Kidney (tissue), 14 donors: ENCODE results near the gene IDUA. TPM values are rescaled to one million over a fixed set of nuclear protein-coding genes. Genes with fewer than 3 reads are reported as not detected.
"Not testable (repeated sequence)": the region's sequence is repeated elsewhere in the genome, so short reads cannot be mapped to it uniquely, and the experiment has no call there.

Experiments
- DNase-seq, 5 donors: peaks; one replicate each; pipeline ENCODE4 v3.0.0-alpha.2; 2013 to 2020
- FAIRE-seq: peaks from 2 replicates; lab custom pipeline; 2012; peaks lifted over from hg19 to GRCh38; lab: Jason Lieb, UNC
- H3K27ac ChIP-seq, 2 donors: one replicate each; pipeline ENCODE4 v1.7.0; 2013; ENCODE audit warnings: low read depth in 2 of 2, low read length in 2 of 2, inconsistent platforms in 1 of 2
- H3K27me3 ChIP-seq: one replicate; pipeline ENCODE4 v1.7.1; 2013; ENCODE audit warnings: low read length, inconsistent platforms; ENCODE audit not compliant: control insufficient read depth, insufficient read depth
- H3K36me3 ChIP-seq, 3 donors: one replicate each; pipeline versions ENCODE4 v1.7.0 to v1.7.1; 2013; ENCODE audit warnings: low read length in 3 of 3, control low read depth in 1 of 3, inconsistent platforms in 1 of 3; ENCODE audit not compliant: insufficient read depth in 3 of 3, control insufficient read depth in 2 of 3
- H3K4me1 ChIP-seq, 3 donors: one replicate each; pipeline versions ENCODE4 v1.7.0 to v1.7.1; 2013; ENCODE audit warnings: low read length in 3 of 3, inconsistent platforms in 1 of 3, low read depth in 1 of 3; ENCODE audit not compliant: control insufficient read depth in 2 of 3, insufficient read depth in 2 of 3
- H3K4me3 ChIP-seq, 3 donors: one replicate each; pipeline versions ENCODE4 v1.7.0 to v1.8.1; 2013; ENCODE audit warnings: low read length in 3 of 3, control low read depth in 1 of 3, inconsistent platforms in 1 of 3
- H3K9ac ChIP-seq, 3 donors: one replicate each; pipeline versions ENCODE4 v1.7.0 to v1.7.1; 2013; ENCODE audit warnings: low read length in 3 of 3, control low read depth in 1 of 3, inconsistent platforms in 1 of 3
- H3K9me3 ChIP-seq, 3 donors: one replicate each; pipeline versions ENCODE4 v1.7.0 to v1.7.1; 2013; ENCODE audit warnings: low read length in 3 of 3, control low read depth in 1 of 3, inconsistent platforms in 1 of 3; ENCODE audit not compliant: control insufficient read depth in 2 of 3, insufficient read depth in 1 of 3
- intact Hi-C: fragments of 100-400 bp; cut with DNase I; formaldehyde crosslinking; loops from one replicate; pipeline ENCODE4 v1.11.1; 2022
- polyA plus RNA-seq: library from polyadenylated mRNA; stranded (reverse); fragments of 350-450 nt; fragmentation: Illumina TruSeq; extraction: RNeasy Lipid Tissue Mini Kit (QIAGEN cat#74804); gene quantifications from one replicate; pipeline ENCODE4 v1.2.3, GENCODE V29; 2014; ENCODE audit warnings: low read depth, low replicate concordance; ENCODE audit not compliant: insufficient read depth
- total RNA-seq: library from RNA; stranded (reverse); fragmentation: NEBNext Ultra II Directional; extraction: Animal tissue kit (Norgen Biotek cat#: 25700); gene quantifications from one replicate; pipeline ENCODE4 v1.2.1, GENCODE V29; 2021
- TF ChIP-seq, protein P1 (sequence below): IDR thresholded peaks from 3 replicates; pipeline ENCODE4 v1.5.1; 2012; ENCODE audit warnings: mild to moderate bottlenecking, moderate library complexity, borderline replicate concordance; ENCODE audit not compliant: insufficient read depth; ENCODE audit errors: extremely low read depth
- donor health status: control.
- donor health status: control.
- donor health status: control.
- donor health status: control.
- donor health status: control.
- donor health status: DM: yes; HTN: yes; CAD: no.
- donor health status: Normal renal cell carcinoma (clear cell type).

The IDUA gene
- total and polyA plus RNA-seq, 2 donors from 2014 or later = 11.9 to 58.5 TPM

DNA sequence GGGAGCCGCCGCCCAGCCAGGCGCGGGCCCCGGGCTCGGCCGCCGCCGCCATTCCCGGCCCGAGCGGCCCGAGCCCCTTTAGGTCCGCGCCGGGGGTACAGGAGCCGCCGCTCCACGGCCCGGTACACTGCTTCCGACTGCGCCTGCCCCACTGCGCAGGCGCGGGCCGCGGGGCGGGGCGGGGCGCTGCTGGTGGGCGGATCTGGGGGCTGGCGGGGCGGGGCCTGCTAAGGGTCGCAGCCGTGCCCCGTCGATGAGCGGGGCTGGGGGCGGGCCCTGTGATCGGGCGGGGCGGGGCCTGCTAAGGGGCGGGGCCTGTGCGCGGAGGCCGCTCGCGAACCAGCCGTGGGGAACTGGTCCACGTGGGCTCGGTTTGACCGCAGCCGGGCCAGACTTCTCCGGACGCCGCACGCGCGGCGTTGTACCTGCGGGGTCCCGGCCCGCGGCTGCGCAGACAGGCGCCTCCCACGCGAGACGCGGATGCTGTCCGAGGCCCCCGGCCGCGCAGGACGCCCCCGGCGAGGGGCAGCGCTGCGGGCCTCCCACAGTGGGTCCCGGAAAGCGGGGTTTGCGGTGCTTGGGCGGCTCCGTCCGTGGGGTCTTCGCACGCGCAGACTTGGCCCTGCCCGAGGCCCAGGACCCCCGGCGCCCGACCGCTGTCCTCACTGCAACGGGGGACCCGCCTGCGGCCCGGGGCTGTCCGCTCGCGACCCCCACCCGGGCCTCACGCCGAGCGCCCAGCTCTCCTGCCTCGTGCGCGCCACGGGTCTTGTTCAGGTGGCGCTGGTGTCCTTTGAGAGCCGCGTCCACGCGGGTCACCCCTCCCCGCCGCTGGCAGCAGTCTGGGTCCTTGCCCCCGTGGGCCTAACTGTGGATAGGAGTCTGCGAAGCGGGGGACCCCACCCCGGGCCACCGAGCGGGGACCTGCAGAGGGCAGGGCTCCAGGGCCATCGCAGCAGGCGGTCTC is 13.1 kb upstream of the IDUA start, which contains the start of gene DGKQ:
DGKQ (minus strand) TSS at position 139 of the 967 bp plus-strand sequence; CDS start at position 52, 87 bp downstream.
- Histone ChIP-seq H3K4me3 (peak within 1 kb of the TSS in 2 of 3 donors; percentile 45 to 60), H3K27ac (no peak within 1 kb of the TSS), H3K9me3 (no peaks in the 10 kb centered on the region), H3K27me3 (no peaks in the 10 kb centered on the region), H3K4me1 (peaks cover 0 to 18% (median 5%) of the 10 kb centered on the region in 3 donors), H3K36me3 (no peaks in the 10 kb centered on the region), H3K9ac (no peak within 1 kb of the TSS)
- DNase-seq (peak; percentile 84 to 96 (median 93)), FAIRE-seq (no peak)
- intact Hi-C loops = no loop called here
- TF ChIP-seq, protein P1, sequence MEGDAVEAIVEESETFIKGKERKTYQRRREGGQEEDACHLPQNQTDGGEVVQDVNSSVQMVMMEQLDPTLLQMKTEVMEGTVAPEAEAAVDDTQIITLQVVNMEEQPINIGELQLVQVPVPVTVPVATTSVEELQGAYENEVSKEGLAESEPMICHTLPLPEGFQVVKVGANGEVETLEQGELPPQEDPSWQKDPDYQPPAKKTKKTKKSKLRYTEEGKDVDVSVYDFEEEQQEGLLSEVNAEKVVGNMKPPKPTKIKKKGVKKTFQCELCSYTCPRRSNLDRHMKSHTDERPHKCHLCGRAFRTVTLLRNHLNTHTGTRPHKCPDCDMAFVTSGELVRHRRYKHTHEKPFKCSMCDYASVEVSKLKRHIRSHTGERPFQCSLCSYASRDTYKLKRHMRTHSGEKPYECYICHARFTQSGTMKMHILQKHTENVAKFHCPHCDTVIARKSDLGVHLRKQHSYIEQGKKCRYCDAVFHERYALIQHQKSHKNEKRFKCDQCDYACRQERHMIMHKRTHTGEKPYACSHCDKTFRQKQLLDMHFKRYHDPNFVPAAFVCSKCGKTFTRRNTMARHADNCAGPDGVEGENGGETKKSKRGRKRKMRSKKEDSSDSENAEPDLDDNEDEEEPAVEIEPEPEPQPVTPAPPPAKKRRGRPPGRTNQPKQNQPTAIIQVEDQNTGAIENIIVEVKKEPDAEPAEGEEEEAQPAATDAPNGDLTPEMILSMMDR = no peak

DNA sequence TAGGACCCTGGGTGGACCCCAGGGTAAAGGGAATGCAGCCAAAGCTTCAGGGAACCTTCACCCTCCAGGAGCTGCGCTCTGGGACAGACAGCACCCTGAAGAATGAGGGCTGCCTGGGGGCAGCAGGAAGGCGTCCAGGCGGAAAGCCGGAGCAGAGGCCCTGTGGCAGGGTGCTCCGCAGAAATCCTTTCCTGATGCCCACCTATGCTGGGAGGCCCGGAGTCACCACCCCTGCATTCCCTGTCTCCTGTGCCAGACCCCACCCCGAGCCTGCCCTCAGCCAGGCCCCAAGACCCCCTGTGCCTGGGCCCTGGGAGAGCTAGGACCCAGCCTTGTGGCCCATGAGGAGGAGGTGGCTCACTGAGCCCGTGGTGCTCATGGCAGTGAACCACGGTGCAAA is 12.2 kb upstream of the IDUA start:
- DNase-seq = no peak
- no peaks in the 10 kb centered on the region for H3K36me3 ChIP-seq
- no peak for FAIRE-seq
- no peak overlapping the region for H3K9ac ChIP-seq
- intact Hi-C loops = no loop called here
- H3K27me3 ChIP-seq = no peaks in the 10 kb centered on the region
- H3K4me1 ChIP-seq = peaks cover 0 to 18% (median 5%) of the 10 kb centered on the region in 3 donors
- H3K4me3 ChIP-seq = no peak overlapping the region
- no peaks in the 10 kb centered on the region for H3K9me3 ChIP-seq
- TF ChIP-seq, protein P1 = no peak
- H3K27ac ChIP-seq = no peak overlapping the region

DNA sequence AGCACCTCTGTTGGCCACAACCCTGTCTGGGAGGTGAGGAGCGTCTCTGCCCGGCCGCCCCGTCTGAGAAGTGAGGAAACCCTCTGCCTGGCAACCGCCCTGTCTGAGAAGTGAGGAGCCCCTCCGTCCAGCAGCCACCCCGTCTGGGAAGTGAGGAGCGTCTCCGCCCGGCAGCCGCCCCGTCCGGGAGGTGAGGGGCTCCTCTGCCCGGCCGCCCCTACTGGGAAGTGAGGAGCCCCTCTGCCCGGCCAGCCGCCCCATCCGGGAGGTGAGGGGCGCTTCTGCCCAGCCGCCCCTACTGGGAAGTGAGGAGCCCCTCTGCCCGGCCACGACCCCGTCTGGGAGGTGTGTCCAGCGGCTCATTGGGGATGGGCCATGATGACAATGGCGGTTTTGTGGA is 10.8 kb upstream of the IDUA start:
- FAIRE-seq, H3K36me3 ChIP-seq, DNase-seq, intact Hi-C loops, H3K27ac ChIP-seq, H3K9ac ChIP-seq, H3K9me3 ChIP-seq, H3K4me3 ChIP-seq, H3K27me3 ChIP-seq: not testable (repeated sequence)
- H3K4me1 ChIP-seq = peaks cover 0 to 18% (median 5%) of the 10 kb centered on the region in 3 donors
